ENCODE measurements around the gene C6orf89. TPM values are rescaled to one million over a fixed set of nuclear protein-coding genes. Genes with fewer than 3 reads are reported as not detected.

The C6orf89 gene
- polyA plus RNA-seq, 1 experiment, result 59.7 TPM

DNA sequence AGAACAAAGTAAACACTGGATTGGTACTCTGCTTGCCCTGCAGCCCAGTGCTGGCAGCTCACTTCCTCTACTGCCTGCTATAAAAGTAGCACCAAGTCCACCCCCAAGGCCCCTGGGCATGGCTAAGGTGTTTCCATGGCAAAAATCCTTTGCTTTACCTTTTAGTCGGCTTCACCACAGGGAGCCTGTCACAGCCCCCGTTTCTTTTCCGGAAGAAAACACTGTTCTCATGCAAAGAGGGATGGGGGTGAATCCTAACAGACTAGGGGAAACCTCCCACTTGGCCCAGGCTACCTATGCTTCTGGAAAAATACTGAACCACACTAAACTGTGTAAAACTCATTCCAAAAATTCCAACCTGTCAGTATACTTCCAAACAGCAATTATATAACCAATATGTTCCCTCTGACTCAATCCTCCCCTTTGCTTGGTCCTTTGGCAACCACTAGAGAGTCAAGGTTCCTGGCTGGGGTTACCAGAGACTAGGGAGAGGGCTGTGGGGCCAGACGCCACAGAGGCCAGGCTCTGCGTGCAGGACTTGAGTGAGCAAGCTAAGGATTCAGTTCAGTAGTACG lies 27.3 kb upstream of the C6orf89 start:
- Histone ChIP-seq H3K4me3 (ENCODE audit: low read depth, low read length) (no peak overlapping the region), H3K9me3 (ENCODE audit: control insufficient read depth, insufficient read depth, low read length) (no peaks in the 10 kb centered on the region), H3K27me3 (ENCODE audit: control insufficient read depth, insufficient read depth, low read length) (no peaks in the 10 kb centered on the region), H3K27ac (ENCODE audit: low read depth, low read length) (peak overlapping the region; percentile 52)
- POLR2A ChIA-PET, result interaction anchor here (0.6 kb wide), 1 partner anchor 171 kb away, joined by 3 read pairs; no protein-coding TSS in a partner anchor
- TF ChIP-seq, protein P1, sequence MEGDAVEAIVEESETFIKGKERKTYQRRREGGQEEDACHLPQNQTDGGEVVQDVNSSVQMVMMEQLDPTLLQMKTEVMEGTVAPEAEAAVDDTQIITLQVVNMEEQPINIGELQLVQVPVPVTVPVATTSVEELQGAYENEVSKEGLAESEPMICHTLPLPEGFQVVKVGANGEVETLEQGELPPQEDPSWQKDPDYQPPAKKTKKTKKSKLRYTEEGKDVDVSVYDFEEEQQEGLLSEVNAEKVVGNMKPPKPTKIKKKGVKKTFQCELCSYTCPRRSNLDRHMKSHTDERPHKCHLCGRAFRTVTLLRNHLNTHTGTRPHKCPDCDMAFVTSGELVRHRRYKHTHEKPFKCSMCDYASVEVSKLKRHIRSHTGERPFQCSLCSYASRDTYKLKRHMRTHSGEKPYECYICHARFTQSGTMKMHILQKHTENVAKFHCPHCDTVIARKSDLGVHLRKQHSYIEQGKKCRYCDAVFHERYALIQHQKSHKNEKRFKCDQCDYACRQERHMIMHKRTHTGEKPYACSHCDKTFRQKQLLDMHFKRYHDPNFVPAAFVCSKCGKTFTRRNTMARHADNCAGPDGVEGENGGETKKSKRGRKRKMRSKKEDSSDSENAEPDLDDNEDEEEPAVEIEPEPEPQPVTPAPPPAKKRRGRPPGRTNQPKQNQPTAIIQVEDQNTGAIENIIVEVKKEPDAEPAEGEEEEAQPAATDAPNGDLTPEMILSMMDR (IDR thresholded peaks at IDR 0.05; ENCODE audit: low read depth, low read length), result no peak
- CTCF ChIA-PET, result no interaction called here
- peak; percentile 24 for DNase-seq (ENCODE audit: low read depth, low spot score)

DNA sequence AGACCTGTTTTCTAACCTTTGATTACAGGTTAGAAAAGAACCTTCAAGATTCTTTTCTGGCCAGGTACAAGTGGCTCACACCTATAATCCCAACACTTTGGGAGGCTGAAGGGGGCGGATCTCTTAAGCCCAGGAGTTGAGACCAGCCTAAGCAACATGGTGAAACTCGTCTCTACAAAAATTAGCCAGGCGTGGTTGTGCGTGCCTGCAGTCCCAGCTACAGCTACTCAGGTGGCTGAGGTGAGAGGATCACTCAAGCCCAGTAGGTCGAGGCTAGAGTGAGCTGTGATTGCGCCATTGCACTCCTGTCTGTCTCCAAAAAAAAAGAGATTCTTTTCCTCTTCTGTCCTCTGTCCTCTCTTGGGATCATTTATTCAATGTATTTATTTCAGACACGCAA lies 25.6 kb upstream of the C6orf89 start:
- CTCF ChIA-PET, result interaction anchor here (0.6 to 2.3 kb wide), 3 partner anchors 9 to 281 kb away, joined by 5 to 9 read pairs (median 6); no protein-coding TSS in a partner anchor
- H3K27ac ChIP-seq (ENCODE audit: low read depth, low read length), result no peak overlapping the region
- POLR2A ChIA-PET, result interaction anchor here (1.0 to 1.1 kb wide), 2 partner anchors 15 to 126 kb away, joined by 3 to 5 read pairs; partner anchors contain the start of genes MTCH1 and PPIL1
- DNase-seq (ENCODE audit: low read depth, low spot score), result no peak
- no peaks in the 10 kb centered on the region for H3K27me3 ChIP-seq (ENCODE audit: control insufficient read depth, insufficient read depth, low read length)
- H3K9me3 ChIP-seq (ENCODE audit: control insufficient read depth, insufficient read depth, low read length), result no peaks in the 10 kb centered on the region
- TF ChIP-seq, protein P1 (IDR thresholded peaks at IDR 0.05; ENCODE audit: low read depth, low read length), result no peak
- H3K4me3 ChIP-seq (ENCODE audit: low read depth, low read length), result no peak overlapping the region

DNA sequence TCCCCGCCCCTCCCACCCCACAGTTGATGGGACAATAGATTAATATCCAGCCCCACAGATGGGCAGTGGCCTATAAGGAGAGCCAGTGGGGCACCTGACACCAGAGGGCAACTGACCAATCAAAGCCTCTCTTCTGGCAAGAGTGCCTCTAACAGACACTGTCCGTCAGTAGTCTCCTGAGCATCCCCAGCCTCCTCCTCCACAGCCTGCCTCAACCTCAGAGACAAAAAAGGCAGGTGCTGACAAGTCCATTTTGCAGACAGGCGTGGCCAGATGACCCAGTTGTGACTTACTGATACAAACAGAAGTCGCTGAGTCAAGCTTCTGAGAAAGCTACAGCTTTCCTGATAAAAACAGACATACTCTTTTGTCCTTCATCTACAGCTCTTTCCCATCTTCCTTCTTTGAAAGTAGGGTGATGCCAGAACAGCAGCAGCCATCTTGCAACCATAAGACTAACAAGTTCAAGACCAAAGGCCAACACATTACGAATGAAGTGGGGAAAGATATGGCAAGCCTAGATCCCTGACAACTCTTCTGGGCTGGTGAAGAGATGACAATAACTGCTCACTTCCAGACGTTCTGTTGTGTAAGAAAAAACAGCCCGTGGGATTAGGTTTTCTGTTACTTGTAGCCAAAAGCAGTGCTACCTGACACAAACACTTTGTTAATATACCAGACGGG lies 23.4 kb upstream of the C6orf89 start:
- no peaks in the 10 kb centered on the region for H3K9me3 ChIP-seq (ENCODE audit: control insufficient read depth, insufficient read depth, low read length)
- H3K27ac ChIP-seq (ENCODE audit: low read depth, low read length), result no peak overlapping the region
- ChIA-PET POLR2A (no interaction called here), CTCF (interaction anchor here (1.1 to 4.0 kb wide), 2 partner anchors 11 to 96 kb away, joined by 3 to 17 read pairs; no protein-coding TSS in a partner anchor)
- TF ChIP-seq, protein P1 (IDR thresholded peaks at IDR 0.05; ENCODE audit: low read depth, low read length), result no peak
- no peak overlapping the region for H3K4me3 ChIP-seq (ENCODE audit: low read depth, low read length)
- no peaks in the 10 kb centered on the region for H3K27me3 ChIP-seq (ENCODE audit: control insufficient read depth, insufficient read depth, low read length)
- no peak for DNase-seq (ENCODE audit: low read depth, low spot score)

DNA sequence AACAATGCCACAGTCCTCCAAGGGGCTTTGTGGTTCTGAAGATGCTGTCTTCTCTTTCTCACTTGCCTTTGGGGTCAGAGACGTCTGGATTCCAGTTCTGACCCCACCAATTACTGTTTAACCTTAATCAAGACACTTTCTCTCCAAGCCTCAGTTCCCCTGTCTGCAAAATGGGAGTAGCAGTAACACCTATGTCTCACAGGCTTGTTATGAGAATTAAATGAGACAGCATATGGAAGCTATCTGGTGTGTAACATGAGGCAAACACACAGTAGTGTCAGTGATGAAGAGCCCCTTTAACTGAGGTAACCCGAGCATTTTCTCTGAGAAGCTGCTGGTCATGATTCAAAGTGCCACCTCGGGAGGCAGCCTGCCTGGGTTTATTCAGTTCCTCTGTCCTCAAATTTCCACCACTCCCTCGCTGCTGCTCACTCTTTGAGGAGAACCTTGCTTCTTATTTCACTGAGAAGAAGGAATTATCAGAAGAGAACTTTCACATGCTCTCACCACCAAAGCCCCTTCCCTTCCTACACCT lies 22.8 kb upstream of the C6orf89 start:
- H3K9me3 ChIP-seq (ENCODE audit: control insufficient read depth, insufficient read depth, low read length), result no peaks in the 10 kb centered on the region
- H3K27ac ChIP-seq (ENCODE audit: low read depth, low read length), result no peak overlapping the region
- H3K4me3 ChIP-seq (ENCODE audit: low read depth, low read length), result no peak overlapping the region
- ChIA-PET CTCF (interaction anchor here (1.1 to 4.0 kb wide), 2 partner anchors 11 to 97 kb away, joined by 3 to 17 read pairs; no protein-coding TSS in a partner anchor), POLR2A (no interaction called here)
- no peak for DNase-seq (ENCODE audit: low read depth, low spot score)
- no peaks in the 10 kb centered on the region for H3K27me3 ChIP-seq (ENCODE audit: control insufficient read depth, insufficient read depth, low read length)
- TF ChIP-seq, protein P1 (IDR thresholded peaks at IDR 0.05; ENCODE audit: low read depth, low read length), result no peak

Measured in AG04450 (cell line).